HCT116 (cell line): ENCODE measurements around the gene YAE1.

Source experiments
- CBX3 ChIP-seq: IDR thresholded peaks from 2 replicates; pipeline ENCODE4 v1.6.1; 2012; ENCODE audit warnings: low read depth
- CEBPB ChIP-seq: IDR thresholded peaks from 2 replicates; pipeline ENCODE4 v1.6.1; 2012; ENCODE audit warnings: low read depth
- EZH2 ChIP-seq: fragments of 200-600 bp; sonication (generic); IDR thresholded peaks from 2 replicates; pipeline ENCODE4 v1.6.1; 2017; ENCODE audit warnings: antibody characterized with exemption, mixed run types
- EZH2phosphoT487 ChIP-seq: fragments of 200-600 bp; IDR thresholded peaks from 2 replicates; pipeline ENCODE4 v1.6.1; 2018; ENCODE audit warnings: antibody characterized with exemption, borderline replicate concordance
- FOSL1 ChIP-seq: IDR thresholded peaks from 2 replicates; pipeline ENCODE4 v1.6.1; 2012; ENCODE audit warnings: low read depth
- JUND ChIP-seq: IDR thresholded peaks from 2 replicates; pipeline ENCODE4 v1.6.1; 2012
- POLR2A ChIP-seq: IDR thresholded peaks from 2 replicates; pipeline ENCODE4 v1.7.0; 2011; ENCODE audit warnings: borderline replicate concordance; ENCODE audit not compliant: insufficient read depth, insufficient read length; ENCODE audit errors: extremely low read depth
- POLR2AphosphoS5 ChIP-seq: IDR thresholded peaks from 2 replicates; pipeline ENCODE4 v1.6.1; 2011; ENCODE audit warnings: mild to moderate bottlenecking, low read depth, low read length, moderate library complexity
- RAD21 ChIP-seq: IDR thresholded peaks from 2 replicates; pipeline ENCODE4 v1.6.1; 2012; ENCODE audit warnings: low read depth, mild to moderate bottlenecking
- ZNF274 ChIP-seq: fragments of 200-500 bp; sonication (Bioruptor generic); IDR thresholded peaks from 2 replicates; pipeline ENCODE4 v1.6.1; 2014; ENCODE audit warnings: mild to moderate bottlenecking, low read depth, low read length, inconsistent platforms
- TF ChIP-seq, protein P1 (sequence below): IDR thresholded peaks from 2 replicates; pipeline ENCODE4 v1.6.1; 2012
- TF ChIP-seq, protein P2 (sequence below), 3 experiments: fragments of 200-600 bp in 1 of 3; sonication (generic) in 1 of 3; IDR thresholded peaks in 2 of 3; conservative IDR thresholded peaks in 1 of 3; 2 replicates each; pipeline ENCODE4 v1.5.1; 2012 to 2017; ENCODE audit warnings: low read depth in 2 of 3, low read length in 2 of 3, antibody characterized with exemption in 1 of 3, borderline replicate concordance in 1 of 3, control low read depth in 1 of 3, mild to moderate bottlenecking in 1 of 3, mixed read lengths in 1 of 3, mixed run types in 1 of 3, moderate library complexity in 1 of 3; ENCODE audit not compliant: insufficient read depth in 1 of 3
- TF ChIP-seq, protein P3 (sequence below): IDR thresholded peaks from 2 replicates; pipeline ENCODE4 v1.6.1; 2011; ENCODE audit warnings: mild to moderate bottlenecking, low read length, moderate library complexity; ENCODE audit not compliant: insufficient replicate concordance; ENCODE audit errors: extremely low read depth
- TF ChIP-seq, protein P4 (sequence below): IDR thresholded peaks from 2 replicates; pipeline ENCODE4 v1.6.1; 2012; ENCODE audit warnings: low read depth

DNA sequence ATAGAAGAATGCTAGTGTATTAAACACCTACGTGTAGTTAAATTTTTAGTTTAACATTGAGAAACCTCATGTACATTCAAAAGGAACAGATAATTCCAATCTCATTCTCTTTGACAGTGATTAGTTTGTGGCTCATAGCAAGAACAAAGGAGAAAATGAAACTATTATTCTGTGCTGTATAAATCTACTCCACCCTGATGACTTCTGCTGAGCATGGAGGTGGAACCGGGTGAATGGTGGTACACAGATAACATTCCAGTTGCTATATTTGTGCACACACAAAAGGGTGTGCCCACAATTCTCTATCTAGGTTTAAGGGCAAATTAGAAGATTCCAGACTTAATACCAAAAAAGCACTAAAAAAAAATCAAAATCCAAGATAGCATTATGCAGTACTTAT is 40.1 kb downstream of the YAE1 start:
- TF ChIP-seq, protein P1, sequence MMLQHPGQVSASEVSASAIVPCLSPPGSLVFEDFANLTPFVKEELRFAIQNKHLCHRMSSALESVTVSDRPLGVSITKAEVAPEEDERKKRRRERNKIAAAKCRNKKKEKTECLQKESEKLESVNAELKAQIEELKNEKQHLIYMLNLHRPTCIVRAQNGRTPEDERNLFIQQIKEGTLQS: no peak
- TF ChIP-seq POLR2AphosphoS5 (no peak), ZNF274 (no peak), POLR2A (no peak), EZH2phosphoT487 (no peak), CBX3 (no peak), CEBPB (no peak), EZH2 (no peak), JUND (no peak), FOSL1 (no peak), RAD21 (no peak)
- TF ChIP-seq, protein P2, sequence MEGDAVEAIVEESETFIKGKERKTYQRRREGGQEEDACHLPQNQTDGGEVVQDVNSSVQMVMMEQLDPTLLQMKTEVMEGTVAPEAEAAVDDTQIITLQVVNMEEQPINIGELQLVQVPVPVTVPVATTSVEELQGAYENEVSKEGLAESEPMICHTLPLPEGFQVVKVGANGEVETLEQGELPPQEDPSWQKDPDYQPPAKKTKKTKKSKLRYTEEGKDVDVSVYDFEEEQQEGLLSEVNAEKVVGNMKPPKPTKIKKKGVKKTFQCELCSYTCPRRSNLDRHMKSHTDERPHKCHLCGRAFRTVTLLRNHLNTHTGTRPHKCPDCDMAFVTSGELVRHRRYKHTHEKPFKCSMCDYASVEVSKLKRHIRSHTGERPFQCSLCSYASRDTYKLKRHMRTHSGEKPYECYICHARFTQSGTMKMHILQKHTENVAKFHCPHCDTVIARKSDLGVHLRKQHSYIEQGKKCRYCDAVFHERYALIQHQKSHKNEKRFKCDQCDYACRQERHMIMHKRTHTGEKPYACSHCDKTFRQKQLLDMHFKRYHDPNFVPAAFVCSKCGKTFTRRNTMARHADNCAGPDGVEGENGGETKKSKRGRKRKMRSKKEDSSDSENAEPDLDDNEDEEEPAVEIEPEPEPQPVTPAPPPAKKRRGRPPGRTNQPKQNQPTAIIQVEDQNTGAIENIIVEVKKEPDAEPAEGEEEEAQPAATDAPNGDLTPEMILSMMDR (IDR thresholded peaks at IDR 0.05 in 2 of 3, conservative IDR thresholded peaks at IDR 0.05 in 1 of 3; ENCODE audit: borderline replicate concordance in 1 of 3, insufficient read depth in 1 of 3, low read depth in 2 of 3, low read length in 2 of 3): no peak
- TF ChIP-seq, protein P3, sequence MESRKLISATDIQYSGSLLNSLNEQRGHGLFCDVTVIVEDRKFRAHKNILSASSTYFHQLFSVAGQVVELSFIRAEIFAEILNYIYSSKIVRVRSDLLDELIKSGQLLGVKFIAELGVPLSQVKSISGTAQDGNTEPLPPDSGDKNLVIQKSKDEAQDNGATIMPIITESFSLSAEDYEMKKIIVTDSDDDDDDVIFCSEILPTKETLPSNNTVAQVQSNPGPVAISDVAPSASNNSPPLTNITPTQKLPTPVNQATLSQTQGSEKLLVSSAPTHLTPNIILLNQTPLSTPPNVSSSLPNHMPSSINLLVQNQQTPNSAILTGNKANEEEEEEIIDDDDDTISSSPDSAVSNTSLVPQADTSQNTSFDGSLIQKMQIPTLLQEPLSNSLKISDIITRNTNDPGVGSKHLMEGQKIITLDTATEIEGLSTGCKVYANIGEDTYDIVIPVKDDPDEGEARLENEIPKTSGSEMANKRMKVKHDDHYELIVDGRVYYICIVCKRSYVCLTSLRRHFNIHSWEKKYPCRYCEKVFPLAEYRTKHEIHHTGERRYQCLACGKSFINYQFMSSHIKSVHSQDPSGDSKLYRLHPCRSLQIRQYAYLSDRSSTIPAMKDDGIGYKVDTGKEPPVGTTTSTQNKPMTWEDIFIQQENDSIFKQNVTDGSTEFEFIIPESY: no peak
- TF ChIP-seq, protein P4, sequence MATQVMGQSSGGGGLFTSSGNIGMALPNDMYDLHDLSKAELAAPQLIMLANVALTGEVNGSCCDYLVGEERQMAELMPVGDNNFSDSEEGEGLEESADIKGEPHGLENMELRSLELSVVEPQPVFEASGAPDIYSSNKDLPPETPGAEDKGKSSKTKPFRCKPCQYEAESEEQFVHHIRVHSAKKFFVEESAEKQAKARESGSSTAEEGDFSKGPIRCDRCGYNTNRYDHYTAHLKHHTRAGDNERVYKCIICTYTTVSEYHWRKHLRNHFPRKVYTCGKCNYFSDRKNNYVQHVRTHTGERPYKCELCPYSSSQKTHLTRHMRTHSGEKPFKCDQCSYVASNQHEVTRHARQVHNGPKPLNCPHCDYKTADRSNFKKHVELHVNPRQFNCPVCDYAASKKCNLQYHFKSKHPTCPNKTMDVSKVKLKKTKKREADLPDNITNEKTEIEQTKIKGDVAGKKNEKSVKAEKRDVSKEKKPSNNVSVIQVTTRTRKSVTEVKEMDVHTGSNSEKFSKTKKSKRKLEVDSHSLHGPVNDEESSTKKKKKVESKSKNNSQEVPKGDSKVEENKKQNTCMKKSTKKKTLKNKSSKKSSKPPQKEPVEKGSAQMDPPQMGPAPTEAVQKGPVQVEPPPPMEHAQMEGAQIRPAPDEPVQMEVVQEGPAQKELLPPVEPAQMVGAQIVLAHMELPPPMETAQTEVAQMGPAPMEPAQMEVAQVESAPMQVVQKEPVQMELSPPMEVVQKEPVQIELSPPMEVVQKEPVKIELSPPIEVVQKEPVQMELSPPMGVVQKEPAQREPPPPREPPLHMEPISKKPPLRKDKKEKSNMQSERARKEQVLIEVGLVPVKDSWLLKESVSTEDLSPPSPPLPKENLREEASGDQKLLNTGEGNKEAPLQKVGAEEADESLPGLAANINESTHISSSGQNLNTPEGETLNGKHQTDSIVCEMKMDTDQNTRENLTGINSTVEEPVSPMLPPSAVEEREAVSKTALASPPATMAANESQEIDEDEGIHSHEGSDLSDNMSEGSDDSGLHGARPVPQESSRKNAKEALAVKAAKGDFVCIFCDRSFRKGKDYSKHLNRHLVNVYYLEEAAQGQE: no peak
